A673 (cell line): ENCODE measurements around the gene KLHL14.

Source experiments
- EZH2 ChIP-seq: fragments of 200-600 bp; sonication (generic); IDR thresholded peaks from 2 replicates; pipeline ENCODE4 v1.6.1; 2017; ENCODE audit warnings: borderline replicate concordance, low read depth, mild to moderate bottlenecking, mixed read lengths, antibody characterized with exemption, low read length; ENCODE audit not compliant: poor library complexity, severe bottlenecking
- TF ChIP-seq, protein P1 (sequence below): fragments of 300-800, 200-600 bp; sonication (generic); conservative IDR thresholded peaks from 2 replicates; pipeline ENCODE4 v1.5.1; 2017; ENCODE audit warnings: low read depth, mild to moderate bottlenecking, antibody characterized with exemption, low read length, moderate library complexity, mixed read lengths

DNA sequence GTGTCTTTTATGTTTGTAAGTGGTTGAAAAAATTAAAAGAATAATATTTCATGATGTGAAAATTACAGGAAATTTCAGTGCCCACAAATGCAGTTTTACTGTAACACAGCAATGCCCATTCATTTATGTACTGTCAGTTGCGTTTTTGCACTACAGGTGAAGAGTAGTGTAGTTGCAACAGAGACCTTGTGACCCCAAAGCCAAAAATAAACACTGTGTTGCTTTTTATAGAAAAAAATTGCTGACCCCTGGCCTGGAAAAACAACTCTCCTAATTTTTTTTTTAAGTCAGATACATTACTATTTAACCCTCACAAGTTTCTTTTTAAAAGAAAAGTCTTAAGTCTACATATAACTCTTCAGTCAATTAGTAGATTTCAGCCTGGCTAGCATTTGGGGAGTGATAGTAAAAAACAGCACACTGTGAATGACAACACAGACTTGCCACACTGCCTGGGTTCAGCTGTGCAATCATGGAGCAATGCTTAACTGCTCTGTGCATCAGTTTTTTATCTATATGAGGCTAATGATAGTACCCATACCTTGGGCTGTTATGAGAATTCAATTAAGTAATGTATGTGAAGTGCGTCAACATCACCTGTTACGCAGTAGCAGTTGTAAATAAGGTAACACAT, 8.1 kb downstream of the KLHL14 start:
- TF ChIP-seq, protein P1, sequence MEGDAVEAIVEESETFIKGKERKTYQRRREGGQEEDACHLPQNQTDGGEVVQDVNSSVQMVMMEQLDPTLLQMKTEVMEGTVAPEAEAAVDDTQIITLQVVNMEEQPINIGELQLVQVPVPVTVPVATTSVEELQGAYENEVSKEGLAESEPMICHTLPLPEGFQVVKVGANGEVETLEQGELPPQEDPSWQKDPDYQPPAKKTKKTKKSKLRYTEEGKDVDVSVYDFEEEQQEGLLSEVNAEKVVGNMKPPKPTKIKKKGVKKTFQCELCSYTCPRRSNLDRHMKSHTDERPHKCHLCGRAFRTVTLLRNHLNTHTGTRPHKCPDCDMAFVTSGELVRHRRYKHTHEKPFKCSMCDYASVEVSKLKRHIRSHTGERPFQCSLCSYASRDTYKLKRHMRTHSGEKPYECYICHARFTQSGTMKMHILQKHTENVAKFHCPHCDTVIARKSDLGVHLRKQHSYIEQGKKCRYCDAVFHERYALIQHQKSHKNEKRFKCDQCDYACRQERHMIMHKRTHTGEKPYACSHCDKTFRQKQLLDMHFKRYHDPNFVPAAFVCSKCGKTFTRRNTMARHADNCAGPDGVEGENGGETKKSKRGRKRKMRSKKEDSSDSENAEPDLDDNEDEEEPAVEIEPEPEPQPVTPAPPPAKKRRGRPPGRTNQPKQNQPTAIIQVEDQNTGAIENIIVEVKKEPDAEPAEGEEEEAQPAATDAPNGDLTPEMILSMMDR: no peak
- TF ChIP-seq EZH2: no peak
